OCI-M1 (cell line): Measurements from ENCODE around the gene NFKBIB.
"Not testable (repeated sequence)": the region's sequence is repeated elsewhere in the genome, so short reads cannot be mapped to it uniquely, and the experiment has no call there.

ENCODE experiments used
- DNase-seq: peaks from one replicate; lab custom pipeline; 2025; lab: John Stamatoyannopoulos, UW

Gene NFKBIB

GRCh38 chr19:38928391-38929001 is 28.7 kb downstream of the NFKBIB start:
- DNase-seq = no peak

- DNase-seq = peak; percentile 99
These were observed 30.4 kb downstream of the NFKBIB start, which contains the start of gene SARS2 for GRCh38 chr19:38929929-38930775. Gene SARS2 (minus strand): TSS chr19:38930763. CDS start chr19:38930736, 27 bp downstream.

GRCh38 chr19:38930776-38931520 is 31.2 kb downstream of the NFKBIB start, which contains the start of gene MRPS12:
Gene MRPS12 (plus strand): TSS chr19:38930944. CDS start chr19:38931295, 351 bp downstream.
- DNase-seq = peak; percentile 100

DNA sequence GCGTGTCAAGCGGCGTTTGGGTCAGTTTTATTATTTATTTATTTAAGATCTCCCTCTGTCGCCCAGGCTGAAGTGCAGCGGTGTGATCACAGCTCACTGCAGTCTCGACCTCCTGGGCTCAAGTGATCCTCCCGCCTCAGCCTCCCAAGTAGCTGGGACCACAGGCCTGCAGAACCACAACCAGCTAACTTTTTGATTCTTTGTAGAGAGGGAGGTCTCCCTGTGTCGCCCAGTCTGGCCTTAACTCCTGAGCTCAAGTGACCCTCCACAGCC is 31.7 kb downstream of the NFKBIB start:
- no peak for DNase-seq

DNA sequence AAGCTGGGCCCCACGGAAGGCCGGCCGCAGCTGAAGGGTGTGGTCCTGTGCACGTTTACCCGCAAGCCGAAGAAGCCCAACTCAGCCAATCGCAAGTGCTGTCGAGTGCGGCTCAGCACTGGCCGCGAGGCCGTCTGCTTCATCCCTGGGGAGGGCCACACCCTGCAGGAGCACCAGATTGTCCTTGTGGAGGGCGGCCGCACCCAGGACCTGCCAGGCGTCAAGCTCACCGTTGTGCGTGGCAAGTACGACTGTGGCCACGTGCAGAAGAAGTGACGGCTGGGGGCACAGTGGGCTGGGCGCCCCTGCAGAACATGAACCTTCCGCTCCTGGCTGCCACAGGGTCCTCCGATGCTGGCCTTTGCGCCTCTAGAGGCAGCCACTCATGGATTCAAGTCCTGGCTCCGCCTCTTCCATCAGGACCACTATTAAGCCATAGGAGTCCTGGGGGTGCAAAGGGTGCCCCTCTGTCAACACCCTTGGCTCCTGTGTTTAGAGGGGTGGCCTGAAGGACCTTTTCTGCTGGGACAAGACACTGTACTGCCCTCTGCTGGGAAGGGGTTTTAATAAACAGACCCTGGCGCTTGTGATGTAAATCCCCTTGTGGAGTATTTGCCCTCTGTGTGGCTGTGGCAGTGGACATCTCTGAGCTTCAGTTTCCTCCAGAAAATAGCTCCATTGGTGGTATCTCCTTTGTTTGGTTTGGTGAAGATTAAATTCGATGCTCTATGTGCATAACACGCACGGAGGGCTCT is 32.8 kb downstream of the NFKBIB start:
- DNase-seq = peak; percentile 54

GRCh38 chr19:38933544-38933943 is 33.8 kb downstream of the NFKBIB start:
- DNase-seq = no peak

GRCh38 chr19:38939957-38940356 is 40.2 kb downstream of the NFKBIB start:
- no peak for DNase-seq

DNA sequence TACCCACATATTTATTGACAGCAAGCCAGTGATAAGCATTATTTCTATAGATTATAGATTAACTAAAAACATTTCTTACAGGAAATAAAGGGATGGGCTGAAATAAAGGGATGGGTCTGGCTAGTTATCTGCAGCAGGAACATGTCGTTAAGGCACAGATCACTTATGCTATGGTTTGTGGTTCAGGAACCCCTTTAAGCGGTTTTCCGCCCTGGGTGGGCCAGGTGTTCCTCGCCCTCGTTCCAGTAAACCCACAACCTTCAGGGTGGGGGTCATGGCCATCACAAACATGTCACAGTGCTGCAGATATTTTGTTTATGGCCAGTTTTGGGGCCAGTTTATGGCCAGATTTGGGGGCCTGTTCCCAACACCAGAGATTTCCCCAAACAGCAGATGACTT is 41.7 kb downstream of the NFKBIB start:
- not testable (repeated sequence) for DNase-seq

- no peak for DNase-seq
These were observed 42.2 kb downstream of the NFKBIB start for GRCh38 chr19:38941979-38942378.

DNA sequence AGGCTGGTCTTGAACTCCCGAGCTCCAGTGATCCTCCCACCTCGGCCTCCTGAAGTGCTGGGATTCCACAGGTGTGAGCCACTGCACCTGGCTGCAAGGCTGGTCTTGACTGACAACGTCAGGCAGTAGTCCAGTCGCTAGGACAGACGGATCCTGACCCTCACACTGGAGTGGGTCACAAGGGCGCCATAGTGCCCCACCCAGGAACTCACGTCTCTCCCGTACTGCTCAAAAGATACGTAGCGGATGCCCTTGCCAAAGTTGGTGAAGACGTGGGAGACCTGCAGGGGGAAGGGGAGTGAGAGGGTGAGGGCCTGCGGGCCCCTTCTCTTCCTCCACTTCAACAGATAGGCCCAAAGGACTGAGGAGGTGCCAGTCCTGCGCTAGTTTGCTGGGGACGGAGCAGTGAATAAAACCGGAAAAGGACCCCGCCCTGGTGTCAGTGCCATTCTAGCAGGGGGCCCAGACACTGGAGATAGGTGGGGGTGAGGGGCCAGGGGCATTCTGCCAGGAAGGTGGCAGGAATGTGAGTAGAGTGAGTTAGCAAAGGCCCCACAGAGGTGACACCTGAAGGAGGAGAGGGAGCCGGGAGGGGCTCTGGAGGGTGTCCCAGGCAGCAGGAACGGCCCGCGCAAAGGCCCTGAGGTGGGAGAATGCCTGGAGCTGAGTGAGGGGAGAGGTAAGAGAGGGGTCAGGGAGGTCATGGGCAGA is 42.9 kb downstream of the NFKBIB start:
- DNase-seq = no peak

GRCh38 chr19:38944981-38945506 is 45.3 kb downstream of the NFKBIB start:
- DNase-seq = no peak

GRCh38 chr19:38945562-38946228 is 45.9 kb downstream of the NFKBIB start:
- DNase-seq = no peak

GRCh38 chr19:38946229-38947010 is 46.7 kb downstream of the NFKBIB start:
- no peak for DNase-seq

DNA sequence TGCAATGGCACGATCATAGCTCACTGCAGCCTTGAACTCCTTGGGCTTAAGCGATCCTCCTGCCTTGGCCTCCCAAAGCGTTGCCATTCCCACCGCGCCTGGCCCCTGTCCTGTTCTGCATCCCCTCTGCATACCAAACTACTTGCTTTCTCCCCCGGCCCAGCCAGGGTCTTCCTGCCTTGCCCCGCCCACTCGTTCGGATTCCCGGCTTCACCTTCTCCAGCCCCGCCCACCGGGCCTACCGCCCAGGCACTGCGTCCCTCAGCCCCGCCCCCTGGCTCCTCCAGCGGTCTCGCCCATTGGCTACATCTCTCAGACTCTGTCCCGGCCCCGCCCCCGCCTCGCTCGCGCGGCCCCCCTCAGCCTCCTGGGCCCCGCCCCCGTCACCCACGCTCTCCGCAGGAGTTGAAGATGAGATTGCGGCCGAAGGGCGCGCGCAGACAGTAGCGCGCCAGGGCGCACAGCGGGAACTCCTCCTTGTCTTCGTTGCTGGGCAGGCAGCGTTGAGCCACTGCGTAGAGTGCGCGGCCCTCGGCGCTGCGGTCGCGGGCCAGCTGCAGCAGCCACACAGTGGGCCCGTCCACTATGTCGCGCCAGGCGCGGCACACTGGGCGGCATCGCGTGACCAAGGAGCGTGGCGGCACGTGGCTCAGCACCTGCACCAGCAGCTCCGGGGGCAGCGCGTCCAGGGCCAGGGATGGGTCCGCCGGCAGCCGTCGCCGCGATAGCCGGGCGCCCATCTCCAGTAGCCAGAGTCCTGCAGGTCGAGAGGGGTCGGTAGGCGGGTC is 50.0 kb downstream of the NFKBIB start:
- no peak for DNase-seq

DNA sequence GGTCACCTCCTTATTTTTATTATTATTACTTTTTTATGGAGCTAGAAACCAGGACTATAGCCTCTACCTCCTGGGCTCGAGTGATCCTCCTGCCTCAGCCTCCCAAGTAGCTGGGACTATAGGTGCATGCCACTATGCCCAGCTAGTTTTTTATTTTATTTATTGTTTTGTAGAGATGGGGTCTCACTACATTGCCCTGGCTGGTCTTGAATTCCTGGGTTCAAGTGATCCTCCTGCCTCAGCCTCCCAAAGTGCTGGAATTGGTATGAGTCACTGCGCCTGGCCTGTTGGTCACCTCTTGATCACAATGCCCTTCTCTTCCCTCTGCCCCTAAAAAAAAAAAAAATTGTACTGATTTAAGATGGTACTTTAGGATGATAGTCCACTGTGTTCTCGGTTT is 51.4 kb downstream of the NFKBIB start:
- no peak for DNase-seq

DNA sequence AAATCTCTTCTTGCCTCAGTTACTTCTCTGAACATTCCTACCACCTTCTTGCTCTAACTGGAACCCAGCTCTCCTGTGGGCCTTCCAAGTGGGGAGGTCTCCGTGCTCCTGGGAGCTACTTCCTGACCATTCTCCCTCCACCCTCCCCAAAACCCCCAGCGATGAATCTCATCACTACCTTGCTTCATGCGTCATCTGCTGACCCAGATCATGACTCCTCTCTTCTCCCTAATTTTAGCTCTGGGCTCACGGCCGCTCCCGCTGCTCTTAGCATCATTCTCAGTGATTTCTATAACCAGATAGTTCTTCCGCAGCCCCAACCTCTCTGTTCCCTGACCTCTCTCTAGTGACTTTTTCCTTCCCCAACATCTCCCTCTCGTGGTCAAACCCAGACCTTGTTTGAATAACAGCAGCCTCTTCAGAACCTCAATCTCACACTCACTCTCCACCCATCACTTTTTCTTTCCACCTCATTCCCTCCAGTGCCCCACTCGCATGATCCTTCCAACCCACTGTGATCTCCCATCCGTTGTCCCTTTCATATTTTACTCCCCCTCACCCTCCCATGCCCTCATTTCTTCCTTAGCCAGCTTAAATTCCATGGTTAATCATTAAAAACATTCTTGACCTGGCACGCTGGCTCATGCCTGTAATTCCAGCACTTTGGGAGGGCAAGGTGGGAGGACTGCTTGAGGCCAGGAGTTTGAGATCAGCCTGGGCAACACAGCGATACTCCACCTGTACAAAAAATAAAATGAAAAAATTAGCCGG is 52.8 kb downstream of the NFKBIB start:
- DNase-seq = peak; percentile 77

DNA sequence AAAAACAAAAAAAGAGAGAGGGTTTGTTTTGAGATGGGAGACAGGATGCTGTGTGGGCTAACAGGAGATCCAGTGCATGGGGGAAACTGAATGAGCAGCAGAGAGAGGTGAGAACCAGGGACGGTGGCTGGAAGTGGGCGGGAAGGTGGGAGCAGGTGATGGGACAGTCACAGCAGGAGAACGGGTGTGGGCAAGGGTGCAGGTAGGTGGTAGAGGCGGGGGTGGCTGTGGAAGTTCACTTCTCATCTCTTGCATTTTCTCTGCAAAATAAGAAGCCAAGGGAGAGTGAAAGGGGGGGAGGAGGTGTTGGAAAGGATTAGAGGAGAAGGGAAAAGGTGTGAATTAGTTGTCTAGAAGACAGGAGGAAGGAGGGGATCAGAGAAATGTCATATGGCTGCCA is 53.9 kb downstream of the NFKBIB start:
- DNase-seq = no peak

DNA sequence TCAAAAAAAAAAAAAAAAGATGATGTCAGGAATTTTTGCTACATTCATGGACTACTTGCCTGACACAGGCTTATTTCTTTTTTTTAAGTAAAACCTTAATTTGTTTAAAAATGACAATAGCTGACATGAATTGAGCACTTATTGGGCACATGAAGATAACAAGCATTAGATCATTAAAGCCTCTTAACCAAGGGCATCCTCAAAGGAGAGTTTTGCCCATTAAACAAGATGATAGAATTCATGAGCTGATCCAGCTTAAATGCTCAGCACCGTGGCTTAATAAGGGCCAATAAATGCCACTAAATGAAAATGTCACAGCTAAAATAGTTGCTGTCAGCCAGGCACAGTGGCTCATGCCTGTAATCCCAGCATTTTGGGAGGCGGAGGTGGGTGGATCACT is 56.5 kb downstream of the NFKBIB start:
- no peak for DNase-seq
